Metanephros (tissue), 1 donor: ENCODE results near the gene AMZ2. TPM values are rescaled to one million over a fixed set of nuclear protein-coding genes. Genes with fewer than 3 reads are reported as not detected.

Experiments
- total RNA-seq: library from RNA; depleted of rRNA; stranded (reverse); fragments of >200 nt; gene quantifications from one replicate; pipeline ENCODE4 v1.2.3, GENCODE V29; 2014

The AMZ2 gene
- total RNA-seq, result 30.8 TPM

GRCh38 chr17:68247445-68248198, at the start of gene AMZ2:
Gene AMZ2, plus strand, starts transcription at chr17:68248043. Its CDS starts 2,145 bp downstream, at chr17:68250188.

GRCh38 chr17:68290955-68291835, 43.4 kb downstream of the AMZ2 start, which contains the start of the genes ARSG and SLC16A6:
Gene ARSG, plus strand, starts transcription at chr17:68291495. Its CDS starts 15,999 bp downstream, at chr17:68307494.
Gene SLC16A6, minus strand, starts transcription at chr17:68291127. Its CDS starts 12,807 bp downstream, at chr17:68278320.

Other genes starting within 250 kb of the AMZ2 start
- 35.8 TPM for gene KPNA2, start 212.3 kb upstream of the AMZ2 start, total RNA-seq
- 1.7 TPM for gene SLC16A6, start 43.1 kb downstream of the AMZ2 start, total RNA-seq
- gene ARSG, start 43.5 kb downstream of the AMZ2 start, total RNA-seq, result 7.8 TPM
- gene WIPI1, start 209.5 kb downstream of the AMZ2 start, total RNA-seq, result 33.3 TPM